Stimulated activated CD8-positive, alpha-beta memory T cell treated with anti-CD3 and anti-CD28 coated beads, Interleukin-15, amount 100 ng/mL, for 48 hours (primary cell): ENCODE results near the gene GRIN3A.
"Not testable (repeated sequence)": the region's sequence is repeated elsewhere in the genome, so short reads cannot be mapped to it uniquely, and the experiment has no call there.

Experiments
- DNase-seq, 2 donors: peaks; one replicate each; pipeline ENCODE4 v3.0.0-alpha.2; 2020; ENCODE audit warnings: low read depth in 2 of 2

The GRIN3A gene

DNA sequence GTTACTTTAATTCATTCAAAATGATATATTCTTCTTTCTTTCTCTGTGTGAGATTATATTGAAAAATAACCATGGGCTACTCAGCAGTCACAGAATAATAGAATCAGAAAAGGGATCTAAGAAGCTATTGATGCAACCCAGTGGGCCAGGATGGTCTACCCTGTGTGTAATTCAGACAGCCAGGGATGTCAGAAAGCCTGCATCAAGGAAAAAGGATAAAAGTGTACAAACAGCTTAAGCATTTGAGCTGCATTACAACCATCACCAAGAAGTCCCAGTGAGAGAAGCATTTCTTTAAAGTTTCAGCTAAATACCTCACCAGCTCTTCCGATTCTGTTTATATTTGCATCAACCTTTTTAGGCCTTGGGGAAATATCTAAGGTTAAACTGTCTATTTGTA lies 105.8 kb downstream of the GRIN3A start:
- no peak for DNase-seq

DNA sequence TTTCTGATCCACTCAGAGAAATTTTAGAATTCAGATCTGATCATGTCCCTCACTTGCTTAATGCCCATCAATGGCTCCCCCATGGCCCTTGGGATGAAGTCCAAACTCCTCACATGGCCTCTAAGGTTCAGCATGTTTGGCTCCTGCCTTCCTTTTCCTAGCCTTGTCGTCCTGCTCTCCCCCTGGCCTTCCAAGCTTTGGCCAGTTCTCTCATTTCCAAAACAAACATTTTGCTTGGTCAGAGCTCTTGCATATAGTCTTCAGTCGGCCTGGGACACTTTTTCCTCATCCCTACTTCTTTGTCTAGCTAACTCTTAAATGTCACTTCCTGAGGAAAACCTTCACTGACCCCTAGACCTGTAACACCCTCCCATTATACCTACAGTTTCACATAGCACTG lies 106.6 kb downstream of the GRIN3A start:
- no peak for DNase-seq

DNA sequence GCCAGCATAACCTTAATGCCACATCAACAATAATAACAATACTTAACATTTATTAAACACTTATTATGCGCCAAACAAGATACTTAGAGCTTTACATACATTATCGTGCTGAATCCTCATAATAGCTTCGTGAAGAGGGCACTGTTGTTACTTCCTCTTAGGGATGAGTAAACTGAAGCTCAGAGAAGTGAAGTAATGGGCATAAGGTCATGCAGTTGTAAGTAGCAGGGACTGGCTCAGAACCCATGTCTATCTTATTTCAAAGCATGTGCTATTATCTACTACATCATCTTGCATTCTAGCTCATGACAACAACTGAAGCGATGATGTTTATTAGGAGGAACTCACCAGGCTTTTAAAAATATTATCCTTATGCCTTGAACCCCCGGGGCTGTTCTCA lies 108.8 kb downstream of the GRIN3A start:
- no peak for DNase-seq

DNA sequence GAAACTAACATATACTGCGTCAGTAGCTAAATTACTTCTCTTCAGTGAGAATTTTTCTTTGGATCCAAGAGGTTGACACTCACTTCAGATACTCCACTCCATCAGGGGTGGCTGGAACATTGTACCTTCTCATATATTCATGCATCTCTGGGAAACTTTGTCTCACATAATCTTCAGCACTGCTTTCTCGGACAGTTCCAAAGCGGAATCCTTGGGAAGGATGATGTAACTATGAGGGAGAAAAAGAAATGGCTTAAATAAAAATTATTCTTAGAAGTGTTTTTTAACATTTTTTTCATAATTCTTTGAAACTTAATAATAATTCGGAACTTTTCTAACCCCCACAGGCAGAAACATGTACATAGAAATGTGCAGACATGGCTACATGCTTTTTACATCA lies 110.3 kb downstream of the GRIN3A start:
- no peak for DNase-seq

DNA sequence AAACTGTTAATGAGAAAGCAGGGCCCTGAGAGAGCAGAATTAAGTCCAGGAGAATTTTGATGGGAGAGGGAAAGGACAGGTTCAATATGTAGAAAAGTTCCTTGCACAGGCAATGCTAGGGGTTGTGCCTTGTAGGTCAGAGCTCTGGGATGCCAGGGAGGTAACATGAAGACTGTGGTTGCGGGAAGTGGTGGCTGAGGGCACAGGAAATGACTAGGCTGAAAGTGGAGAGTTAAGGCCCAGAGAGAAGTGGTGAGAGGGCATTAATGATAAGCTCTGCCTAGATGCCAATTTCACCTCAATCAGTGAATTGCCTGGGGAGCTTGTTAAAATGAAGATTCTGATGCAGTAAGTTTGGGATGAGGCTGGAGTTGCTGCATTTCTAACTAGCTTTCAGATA lies 112.2 kb downstream of the GRIN3A start:
- DNase-seq, result no peak

DNA sequence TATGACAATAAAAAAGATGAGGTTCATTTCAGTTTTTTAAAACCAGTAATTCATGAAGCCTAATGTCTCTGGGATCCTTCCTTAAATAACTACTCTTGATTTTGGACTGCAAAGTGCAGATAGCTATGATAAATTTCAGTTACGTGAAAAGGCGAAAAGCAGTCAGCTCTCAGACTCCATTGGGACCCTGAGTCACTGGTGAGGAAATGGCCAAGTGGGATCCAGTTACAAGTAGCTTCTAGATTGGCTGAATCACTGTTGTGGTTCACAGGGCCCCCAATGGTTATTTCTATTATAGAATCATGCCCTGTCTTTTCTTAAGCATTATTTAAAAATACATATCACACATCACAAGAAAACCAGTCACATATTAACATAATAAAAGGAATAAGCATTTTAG lies 112.6 kb downstream of the GRIN3A start:
- no peak for DNase-seq

DNA sequence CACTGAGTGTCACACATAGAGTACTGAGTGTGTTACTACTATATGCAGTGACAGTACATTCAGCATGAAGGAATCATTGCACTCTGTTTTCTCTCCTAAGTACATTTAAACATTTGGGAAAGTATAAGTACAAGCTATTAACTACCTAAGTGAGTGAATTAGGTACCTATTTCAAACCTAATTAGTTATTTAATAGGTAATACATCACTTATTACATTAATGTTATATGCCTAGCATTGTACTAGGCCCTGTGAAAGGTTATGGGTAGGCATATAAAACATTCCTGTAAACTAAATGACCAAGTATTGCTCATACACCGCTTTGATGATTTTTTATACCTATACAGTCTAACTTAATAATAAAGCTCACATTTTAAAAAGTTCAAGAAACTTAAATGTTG lies 118.0 kb downstream of the GRIN3A start:
- no peak for DNase-seq

DNA sequence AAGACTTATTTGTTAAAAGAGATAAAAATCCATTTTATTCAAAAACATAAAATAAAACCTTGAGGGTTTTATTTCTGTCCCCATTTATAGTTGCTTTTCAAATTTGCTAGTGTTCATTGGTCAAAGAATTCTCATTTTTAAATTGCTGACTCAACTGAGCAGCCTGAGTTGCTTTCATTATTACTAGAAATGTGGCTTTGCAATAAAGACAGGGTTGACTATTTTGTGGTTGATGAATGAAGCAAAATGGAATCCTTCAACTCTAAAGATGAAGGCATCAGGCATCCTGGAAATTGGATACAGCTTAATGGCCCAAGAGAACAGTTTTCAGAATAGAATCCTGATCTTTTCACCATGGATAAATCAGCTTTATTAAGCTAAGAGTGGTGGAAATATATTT lies 119.7 kb downstream of the GRIN3A start:
- no peak for DNase-seq

DNA sequence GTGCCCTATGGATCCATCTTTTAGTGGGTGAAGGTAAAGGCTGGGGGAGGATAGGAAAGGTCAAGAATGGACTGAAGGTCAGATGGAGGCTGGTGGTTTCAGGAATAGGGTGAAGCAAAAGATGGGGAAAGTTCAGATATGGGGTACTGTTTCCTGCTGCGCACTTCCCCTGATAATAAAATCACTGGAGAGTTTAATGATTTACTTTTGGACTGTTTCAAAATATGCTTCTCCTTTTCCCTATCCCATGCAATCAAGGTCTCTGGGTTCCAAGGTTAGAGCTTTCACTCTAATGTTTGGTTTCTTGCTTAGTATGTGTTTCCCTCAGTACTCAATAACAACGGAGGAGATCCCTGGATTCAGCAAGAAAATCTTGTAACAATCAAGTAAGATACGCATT lies 132.9 kb downstream of the GRIN3A start:
- DNase-seq, result no peak

DNA sequence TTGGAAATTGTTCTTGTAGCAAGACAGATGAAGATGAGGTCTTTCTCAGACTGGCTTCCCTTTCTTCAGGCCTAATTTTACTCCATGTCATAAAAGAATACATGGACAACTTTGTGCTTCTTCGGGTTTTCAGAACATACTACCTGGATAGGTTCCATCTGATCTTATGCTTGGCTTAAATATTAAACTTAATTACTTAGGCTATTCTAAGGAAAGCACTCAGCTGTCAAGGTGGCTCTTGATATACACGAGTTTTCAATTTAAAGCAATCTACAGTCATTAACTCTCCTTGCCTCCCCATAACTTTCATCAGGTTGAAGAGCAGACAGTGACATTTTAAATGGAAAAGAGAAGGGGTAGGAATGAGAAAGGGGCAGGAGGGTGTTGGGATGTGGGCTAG lies 134.2 kb downstream of the GRIN3A start:
- DNase-seq, result no peak

DNA sequence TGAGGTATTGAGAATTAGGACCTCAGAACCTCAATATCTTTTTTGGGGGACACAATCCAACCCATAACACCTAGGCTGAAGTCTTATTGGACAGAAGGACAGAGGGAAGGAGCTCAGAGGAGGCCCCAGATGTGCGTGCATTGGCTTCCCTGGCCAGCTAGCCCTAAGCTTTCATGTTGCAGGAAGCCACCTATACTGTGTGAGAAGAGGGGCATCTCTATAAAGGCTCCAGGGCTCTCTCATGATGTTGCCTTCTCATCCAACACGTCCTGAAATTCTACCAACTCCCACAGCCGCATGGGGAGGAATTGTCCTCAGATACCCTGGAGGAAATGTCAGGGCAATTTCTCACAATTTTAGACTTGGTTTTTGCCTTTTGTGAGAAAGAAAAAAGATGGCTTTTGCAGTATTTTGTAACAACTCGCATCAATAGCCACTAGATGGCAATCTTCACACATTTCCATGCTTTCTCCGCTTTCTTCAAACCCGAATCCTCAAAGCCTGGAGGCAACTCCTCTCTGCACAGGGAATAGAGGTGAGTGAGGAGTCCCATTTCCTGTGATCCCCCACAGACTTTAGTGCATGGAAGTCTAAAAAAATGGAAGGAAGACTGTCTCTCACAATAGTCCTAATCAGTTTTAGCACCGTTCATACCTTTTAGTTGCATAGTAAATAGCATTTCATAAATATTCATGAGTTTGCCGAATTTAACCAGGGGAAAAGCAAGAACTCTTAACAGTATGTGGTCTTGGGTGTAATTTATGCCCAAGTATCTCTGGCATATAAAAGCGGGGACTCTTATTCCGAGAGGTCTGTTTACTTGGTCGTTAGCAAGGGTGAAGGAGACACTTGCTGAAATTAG lies 136.3 kb downstream of the GRIN3A start:
- no peak for DNase-seq

DNA sequence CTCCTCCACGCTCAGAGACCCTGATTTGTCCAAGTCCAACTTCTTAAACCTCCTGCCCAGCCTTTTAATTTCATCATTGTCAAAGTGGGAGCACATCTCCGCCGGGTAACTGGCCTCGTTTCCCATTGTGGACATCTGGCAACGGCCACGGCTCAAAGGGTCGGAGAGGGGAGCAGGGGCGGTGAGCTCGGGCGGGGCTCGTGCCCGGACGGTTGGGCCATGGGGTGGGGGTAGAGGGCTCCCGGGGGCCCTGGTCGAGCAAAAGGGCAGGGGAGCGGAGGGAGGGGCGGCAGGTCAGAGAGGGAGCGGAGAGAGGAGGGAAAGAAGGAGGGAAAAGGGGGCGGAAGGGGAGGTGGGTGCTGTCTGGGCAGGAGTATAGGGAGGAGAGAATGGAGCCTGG lies 143.7 kb downstream of the GRIN3A start, which contains the start of gene PPP3R2:
Gene PPP3R2, minus strand, starts transcription at position 174 of the 400 bp plus-strand sequence. Its CDS starts 48 bp downstream, at position 126.
- DNase-seq, result no peak

DNA sequence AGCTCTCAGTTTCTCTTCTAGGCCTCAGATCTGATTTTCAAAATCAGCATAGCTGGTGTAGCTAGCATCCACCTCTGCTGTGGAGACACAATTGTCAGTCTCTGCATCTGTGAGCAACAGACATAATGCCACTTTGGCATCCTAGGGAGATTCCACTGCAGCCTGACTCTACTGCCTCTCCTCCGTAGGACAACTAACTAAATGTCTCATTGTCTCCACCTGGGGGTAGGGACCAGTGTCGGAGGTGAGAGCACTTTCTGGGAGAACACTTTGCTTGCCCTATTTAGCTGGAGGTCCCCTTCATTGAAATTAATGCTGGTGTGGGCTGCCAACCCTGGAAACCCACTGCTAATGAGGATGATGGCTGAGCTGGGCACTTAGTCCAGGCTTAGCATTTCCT lies 145.1 kb downstream of the GRIN3A start:
- no peak for DNase-seq

DNA sequence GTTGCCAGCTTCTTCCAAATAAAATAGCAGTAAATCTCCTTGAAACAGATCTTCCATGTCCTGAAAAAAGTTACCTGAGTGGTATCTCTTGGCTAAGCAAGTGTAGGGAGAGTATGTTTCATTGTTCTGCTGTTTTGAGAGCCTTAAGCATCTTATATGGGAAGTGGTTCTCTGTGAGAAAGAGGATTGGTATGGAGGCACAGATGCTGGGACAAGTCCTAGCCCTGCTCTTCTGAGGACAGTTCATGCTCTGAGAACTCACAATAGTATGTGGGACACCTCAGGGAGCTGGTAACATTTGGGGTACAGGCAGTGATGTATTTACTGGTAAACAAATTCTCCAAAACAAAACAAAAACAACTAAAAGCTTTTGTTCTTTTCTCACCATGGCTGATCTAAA lies 145.7 kb downstream of the GRIN3A start:
- no peak for DNase-seq

DNA sequence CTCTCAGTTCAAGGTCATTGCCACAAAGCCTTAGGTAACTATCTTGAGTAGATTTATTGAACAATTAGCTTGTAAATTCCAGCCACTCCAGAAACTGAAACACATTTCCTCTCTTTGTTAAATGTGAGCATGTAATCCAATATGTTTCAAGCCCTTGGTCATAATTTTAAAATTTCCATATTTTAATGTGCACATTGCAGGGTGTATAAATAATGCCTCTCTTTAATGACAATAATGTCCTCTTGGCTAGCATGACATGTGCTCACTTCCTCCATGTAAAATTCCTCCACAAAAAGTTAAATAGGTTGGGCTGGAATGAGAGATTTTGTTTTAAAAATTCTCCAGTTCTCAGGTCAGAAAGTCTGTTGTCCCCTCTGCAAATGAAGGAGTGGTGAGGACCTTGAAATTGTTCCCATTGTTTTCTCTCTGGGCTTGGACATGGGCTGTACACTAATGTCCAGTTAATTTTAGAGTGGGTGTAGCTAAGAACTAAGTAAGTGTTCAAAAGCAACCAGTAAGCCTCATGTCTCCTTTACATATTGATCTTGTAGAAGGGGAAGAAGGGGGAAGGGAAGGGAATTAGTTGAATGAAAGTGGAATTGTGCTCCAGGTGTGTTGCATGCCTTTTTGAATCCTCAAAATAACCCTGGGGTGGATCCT lies 146.5 kb downstream of the GRIN3A start:
- no peak for DNase-seq

DNA sequence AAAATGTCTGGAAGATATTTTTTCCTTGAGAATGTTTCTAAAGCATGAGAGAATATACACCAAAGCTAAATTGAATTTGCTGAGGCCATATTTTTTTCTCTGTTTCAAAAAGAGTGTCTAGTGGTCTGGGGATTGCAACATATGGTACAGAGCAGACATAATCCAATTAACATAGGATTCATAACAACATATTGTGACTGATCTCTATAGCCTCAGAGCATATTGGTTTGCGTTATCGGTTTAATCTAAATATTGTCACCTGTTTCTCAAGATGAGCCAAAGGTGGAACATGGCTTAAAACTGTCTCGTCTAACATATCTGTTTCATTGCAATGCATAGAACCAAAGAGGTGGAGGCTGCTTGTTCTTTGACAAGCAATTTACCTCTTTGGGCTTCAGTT lies 147.5 kb downstream of the GRIN3A start:
- no peak for DNase-seq

DNA sequence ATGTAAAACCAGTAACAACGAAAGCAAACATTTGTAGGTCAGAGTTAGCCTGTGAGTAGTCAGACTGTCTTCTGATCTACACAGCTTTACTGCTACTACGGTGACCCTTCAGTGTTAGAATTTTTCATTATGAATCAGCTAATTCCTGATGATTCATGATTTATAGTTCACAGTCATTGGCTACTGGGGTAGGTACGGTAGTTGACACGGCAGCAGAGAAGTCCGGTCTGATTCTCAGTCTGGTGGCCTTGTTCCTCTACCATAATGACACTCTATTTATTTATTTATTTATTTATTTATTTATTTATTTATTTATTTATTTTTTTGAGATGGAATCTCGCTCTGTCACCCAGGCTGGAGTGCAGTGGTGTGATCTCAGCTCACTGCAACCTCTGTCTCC lies 148.4 kb downstream of the GRIN3A start:
- not testable (repeated sequence) for DNase-seq

DNA sequence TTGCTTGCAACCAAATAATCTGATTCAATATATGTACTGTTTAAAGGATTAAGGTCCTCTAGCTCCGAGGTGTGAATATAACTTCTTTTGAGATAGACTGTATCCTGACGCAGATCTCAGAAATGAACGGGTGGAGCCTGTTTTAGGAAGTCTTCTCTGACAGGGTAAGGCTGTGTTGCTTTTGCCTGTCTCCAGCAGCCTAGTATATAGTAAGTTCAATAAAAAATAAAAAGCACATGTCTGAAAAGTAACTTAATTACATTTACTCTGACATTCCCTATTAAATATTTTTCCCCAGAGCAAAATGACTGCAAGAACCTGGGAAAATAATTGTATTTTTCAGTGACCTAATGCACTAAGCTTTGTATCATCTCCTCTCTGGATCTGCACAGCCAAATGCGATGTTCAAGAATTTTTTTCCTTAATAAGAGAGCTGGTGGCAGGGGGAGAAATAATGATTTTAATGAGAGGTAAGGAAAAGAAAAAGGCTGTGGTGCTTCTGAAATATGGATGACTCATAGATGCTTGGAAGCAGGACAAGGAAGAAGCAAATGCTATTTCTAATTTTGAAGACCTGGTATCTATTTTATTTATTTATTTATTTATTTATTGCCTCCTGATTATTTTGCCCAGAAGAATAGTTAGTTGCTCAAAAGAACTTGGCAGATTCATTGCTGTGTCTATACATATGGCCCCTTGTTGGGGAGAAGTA lies 151.0 kb downstream of the GRIN3A start:
- no peak for DNase-seq

DNA sequence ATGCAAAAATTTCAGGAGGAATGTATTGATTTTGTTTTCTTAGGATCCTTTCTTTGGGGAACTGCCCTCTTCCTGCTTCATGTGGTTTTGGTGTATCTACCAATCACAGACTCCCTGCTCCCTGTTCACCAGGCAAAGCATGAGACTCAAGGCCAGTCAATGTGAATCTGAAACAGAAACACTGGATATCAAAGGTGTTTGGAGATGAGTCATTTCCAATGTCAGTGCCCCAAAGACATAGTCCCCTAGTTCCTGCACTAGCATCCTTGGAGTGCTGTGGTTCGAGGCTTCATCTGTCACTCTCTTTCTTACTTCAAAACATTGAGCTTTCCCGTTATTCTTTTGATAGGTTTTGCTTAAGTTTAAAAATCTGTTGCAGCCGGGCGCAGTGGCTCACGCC lies 151.8 kb downstream of the GRIN3A start:
- DNase-seq, result no peak

DNA sequence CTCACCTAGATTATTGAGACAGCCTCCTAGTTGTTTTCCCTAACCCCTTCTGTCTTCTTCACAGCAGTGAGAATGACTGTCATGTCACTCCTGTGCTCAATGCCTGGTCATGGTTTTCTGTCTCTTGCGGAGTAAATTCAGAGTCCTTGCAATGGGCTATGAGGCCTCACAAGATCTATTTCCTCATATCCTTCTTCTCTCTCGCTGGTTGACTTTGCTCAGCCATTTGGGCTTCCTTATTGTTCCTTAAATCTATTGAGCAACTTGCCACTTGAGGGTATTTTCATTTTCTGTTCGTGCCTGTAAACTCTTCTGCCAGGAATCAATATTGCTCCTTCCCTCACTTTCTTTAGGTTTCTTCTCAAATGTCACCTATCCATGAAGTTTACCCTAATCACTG lies 152.7 kb downstream of the GRIN3A start:
- no peak for DNase-seq

DNA sequence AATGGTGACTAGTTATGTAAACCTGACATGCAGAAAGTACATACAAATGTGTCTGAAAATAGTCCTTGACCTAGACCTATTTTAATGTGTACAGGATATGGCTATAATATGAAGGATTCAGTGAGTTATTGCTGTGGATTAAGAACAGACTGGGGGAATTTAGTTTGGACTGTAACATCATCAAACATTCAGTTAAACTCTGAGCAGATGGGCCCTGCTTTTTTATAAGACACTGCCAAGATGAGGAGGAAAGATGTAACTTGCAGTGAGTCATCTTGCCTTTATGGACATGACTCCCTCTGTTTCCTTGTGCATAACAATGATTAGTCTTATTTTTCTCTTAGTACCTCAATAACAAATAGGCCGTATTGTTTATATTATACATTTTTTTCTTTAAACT lies 155.9 kb downstream of the GRIN3A start:
- DNase-seq, result no peak

DNA sequence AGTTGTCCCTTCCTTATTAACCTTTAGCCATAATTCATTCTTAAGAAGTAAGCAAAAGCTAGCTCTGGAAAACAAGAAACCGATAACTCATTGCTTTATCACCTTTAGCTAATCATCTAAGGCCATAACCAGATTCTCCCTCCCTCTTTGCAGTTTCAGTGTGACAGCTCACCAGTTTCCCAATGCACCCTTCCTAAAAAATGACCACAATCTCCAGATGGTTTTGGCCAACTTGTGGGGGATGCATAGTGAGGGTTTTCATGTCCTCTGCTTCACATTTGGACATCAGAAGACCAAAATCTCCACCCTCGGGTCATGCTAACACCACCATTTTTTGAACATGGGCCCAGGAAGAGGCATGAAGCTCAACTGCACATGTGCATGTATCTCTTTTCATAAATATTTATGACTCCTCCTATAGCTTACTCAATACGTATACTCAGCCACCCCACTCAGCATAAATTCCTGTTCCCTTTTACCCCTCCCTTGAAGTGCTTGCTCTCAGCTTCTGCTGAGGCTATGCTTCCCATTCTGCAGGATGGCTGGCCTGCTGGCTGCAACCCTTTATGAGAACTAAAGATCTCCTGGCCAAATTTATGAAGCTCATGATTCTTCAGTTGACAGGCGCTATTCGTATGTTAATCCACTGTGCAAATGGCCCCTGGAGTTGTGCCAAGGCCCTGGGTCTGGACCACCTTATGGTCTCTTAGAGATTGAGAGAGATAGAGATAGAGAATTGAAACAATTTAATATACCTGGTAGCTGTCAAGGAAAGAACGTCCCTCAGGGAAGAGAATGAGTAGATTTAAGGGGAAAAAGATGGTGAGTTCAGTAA lies 158.5 kb downstream of the GRIN3A start:
- DNase-seq, result no peak
